RWPE1 (cell line): ENCODE measurements around the gene LRRC75B.
A peak's percentile ranks its signal among the peaks of the same experiment; 100 is the strongest.

Source experiments
- CTCF ChIA-PET: fragments of 350-600 bp; sonication (Branson Sonifier 250); formaldehyde crosslinking; extraction: SDS; loops from one replicate; lab custom pipeline; 2021; lab: Yijun Ruan, JAX
- POLR2A ChIA-PET: fragments of 400-600 bp; formaldehyde crosslinking; extraction: SDS; loops from one replicate; lab custom pipeline; 2020; ENCODE audit warnings: antibody characterized with exemption; ENCODE audit not compliant: low non-redundant PET; lab: Yijun Ruan, JAX
- DNase-seq: peaks from one replicate; pipeline ENCODE4 v3.0.0; 2012; ENCODE audit warnings: low spot score
- H3K27ac ChIP-seq: fragments of 450-650 bp; 2 replicates; pipeline ENCODE4 v1.5.1; 2017
- TF ChIP-seq, protein P1 (sequence below): fragments of 450-650 bp; conservative IDR thresholded peaks from 2 replicates; pipeline ENCODE4 v1.5.1; 2017; ENCODE audit warnings: low read depth, mild to moderate bottlenecking

The LRRC75B gene

DNA sequence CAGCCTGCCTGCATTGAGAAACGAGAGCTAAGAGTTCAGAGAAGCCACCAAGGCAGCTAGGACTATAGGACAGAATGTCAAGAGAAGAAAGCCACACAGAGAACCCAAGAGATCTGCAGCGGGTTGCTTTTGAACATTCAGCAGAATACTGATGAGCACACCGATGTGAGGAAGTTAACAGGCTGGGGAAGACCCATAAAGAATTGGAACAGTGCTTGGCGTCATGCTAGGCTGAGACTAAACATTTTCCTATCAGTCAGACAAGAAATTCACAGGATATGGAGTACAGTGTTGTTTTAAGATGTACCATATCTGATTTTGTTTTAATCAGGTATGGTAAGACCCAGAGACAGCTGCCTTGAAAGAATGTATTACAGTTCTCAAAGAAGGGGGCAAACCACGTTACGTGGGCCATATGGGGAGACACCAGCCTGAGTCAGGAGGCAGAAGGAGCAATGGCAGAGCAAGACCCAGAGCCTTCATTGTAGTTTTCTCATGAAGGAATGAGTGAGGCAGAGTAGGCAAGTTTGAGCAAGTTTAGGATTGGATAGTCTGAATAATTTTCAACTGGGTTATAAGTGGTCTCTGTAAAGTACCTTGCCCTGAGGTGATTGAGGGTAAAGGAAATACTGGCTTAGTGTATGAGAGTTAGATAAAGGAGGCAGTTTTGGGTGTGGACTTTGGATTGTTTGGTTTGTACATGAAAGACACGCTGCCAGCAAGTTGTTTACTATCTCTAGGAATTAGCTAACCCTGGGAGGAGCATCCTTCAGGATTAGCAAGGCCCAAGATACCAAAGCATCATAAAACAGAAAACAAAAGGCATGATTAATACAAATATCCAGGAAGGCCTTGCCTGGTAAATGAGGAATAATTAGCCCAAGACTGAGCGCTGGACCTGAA is 14.3 kb downstream of the LRRC75B start:
- ChIA-PET POLR2A (no interaction called here), CTCF (no interaction called here)
- TF ChIP-seq, protein P1, sequence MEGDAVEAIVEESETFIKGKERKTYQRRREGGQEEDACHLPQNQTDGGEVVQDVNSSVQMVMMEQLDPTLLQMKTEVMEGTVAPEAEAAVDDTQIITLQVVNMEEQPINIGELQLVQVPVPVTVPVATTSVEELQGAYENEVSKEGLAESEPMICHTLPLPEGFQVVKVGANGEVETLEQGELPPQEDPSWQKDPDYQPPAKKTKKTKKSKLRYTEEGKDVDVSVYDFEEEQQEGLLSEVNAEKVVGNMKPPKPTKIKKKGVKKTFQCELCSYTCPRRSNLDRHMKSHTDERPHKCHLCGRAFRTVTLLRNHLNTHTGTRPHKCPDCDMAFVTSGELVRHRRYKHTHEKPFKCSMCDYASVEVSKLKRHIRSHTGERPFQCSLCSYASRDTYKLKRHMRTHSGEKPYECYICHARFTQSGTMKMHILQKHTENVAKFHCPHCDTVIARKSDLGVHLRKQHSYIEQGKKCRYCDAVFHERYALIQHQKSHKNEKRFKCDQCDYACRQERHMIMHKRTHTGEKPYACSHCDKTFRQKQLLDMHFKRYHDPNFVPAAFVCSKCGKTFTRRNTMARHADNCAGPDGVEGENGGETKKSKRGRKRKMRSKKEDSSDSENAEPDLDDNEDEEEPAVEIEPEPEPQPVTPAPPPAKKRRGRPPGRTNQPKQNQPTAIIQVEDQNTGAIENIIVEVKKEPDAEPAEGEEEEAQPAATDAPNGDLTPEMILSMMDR, result no peak
- DNase-seq, result peak; percentile 55
- H3K27ac ChIP-seq, result peak overlapping the region; percentile 76

DNA sequence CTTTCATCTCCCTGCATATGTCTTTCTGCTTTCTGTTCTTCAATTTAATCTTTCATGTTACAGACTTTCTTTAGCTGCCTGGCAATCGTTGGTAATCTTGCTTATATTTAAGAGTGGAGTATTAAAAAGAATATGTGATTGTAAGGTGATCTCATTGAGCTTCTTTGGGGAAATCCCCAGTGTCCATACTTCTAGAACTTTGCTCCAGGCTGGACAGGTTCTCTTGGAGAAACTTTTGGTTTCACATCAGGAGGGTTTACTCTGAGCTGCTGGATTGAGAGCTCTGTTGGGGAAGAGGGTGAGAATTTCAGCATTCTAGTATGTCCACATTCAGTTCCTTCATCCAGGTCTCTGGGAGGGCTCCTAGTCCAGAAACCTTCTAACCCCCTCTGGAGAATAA is 16.1 kb downstream of the LRRC75B start:
- ChIA-PET POLR2A (no interaction called here), CTCF (no interaction called here)
- no peak overlapping the region for H3K27ac ChIP-seq
- TF ChIP-seq, protein P1, result no peak
- DNase-seq, result no peak

DNA sequence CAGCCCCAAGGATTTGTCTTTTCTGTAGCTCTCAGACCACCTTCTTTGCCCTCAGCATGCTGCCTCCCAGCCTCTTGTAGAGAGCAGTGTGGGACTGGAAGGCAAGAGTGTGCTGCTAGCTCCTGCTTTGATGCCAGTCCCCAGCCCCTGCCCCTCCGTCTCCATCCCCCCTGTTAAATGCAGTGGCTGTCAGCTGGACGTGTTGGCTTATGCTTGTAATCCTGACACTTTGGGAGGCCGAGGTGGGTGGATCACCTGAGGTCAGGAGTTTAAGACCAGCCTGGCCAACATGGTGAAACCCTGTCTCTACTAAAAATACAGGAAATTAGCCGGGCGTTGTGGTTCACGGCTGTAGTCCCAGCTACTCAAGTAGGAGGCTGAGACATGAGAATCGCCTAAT is 21.6 kb downstream of the LRRC75B start:
- no peak for DNase-seq
- POLR2A ChIA-PET, result no interaction called here
- CTCF ChIA-PET, result interaction anchor here (0.6 kb wide), 2 partner anchors 185 to 879 kb away, joined by 3 to 8 read pairs; no protein-coding TSS in a partner anchor
- TF ChIP-seq, protein P1, result no peak
- no peak overlapping the region for H3K27ac ChIP-seq

DNA sequence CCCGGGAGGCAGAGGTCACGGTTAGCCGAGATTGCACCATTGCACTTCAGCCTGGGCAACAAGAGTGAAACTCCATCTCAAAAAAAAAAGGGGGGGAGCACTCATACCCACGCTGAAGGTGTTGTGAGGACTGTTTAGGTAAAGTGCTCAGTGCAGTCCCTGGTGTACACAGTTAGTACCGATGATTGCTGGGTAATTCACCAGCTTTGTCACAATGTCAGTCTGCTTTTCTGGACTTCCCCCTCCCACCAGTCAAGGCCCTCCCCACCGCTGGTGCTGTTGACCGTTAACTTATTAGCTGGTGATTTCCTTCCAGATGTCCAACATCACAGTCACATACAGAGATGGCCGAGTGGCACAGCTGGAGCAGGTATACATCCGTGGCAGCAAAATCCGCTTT is 25.2 kb downstream of the LRRC75B start:
- TF ChIP-seq, protein P1, result no peak
- DNase-seq, result no peak
- ChIA-PET CTCF (interaction anchor here (0.6 kb wide), 1 partner anchor 327 kb away, joined by 4 read pairs; no protein-coding TSS in a partner anchor), POLR2A (no interaction called here)
- 0 out of 2 replicates have a peak overlapping the region, but pooled peaks have one; percentile 7 for H3K27ac ChIP-seq

DNA sequence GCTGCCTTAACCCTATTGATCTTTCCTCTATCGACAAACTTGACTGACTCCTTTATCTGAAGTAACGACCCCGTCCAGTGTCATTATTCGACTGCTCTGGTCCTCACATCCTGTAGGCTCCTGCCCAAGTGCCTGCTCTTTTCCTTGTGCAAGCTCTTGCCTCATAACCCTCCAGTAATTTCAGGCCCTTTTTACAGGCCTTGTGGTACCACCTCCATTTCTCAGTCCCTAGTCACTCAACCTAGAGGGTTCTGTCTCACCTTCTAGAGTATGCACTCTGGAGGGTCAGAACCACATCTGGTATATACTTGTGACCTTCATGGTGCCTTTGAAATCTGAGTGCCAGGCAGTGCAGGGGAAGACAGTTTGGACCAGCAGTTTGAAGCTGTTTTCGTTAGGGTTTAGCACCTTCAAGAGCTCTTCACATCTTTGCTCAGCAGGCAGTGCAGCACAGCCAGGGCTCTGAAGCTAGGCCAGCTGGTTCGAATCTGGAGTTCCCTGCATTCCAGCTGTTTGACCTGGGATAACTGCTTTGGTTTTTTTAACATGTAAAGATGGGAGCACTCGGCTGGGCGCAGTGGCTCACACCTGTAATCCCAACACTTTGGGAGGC is 25.9 kb downstream of the LRRC75B start:
- POLR2A ChIA-PET, result no interaction called here
- DNase-seq, result no peak

DNA sequence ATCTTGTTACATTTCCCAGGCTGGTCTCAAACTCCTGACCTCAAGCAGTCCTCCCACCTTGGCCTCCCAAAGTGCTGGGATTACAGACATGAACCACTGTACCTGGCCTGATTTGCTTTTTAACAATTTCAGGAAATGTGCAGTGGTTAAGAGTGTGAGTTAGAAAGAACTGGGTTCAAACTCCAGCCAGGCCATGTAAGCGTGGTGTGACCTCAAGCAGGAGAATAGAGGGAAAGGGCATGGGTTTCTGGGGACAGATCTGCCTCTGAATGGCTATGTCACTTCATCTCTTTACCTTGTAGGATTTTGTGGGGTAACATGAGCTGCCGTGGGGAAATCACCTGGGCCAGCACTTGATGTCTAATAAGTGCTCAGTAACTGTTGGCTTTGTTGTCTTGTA is 27.8 kb downstream of the LRRC75B start:
- no peak for DNase-seq
- ChIA-PET CTCF (no interaction called here), POLR2A (interaction anchor here (0.7 kb wide), 1 partner anchor 1695 kb away, joined by 8 read pairs; no protein-coding TSS in a partner anchor)
- peak overlapping the region; percentile 29 for H3K27ac ChIP-seq
- TF ChIP-seq, protein P1, result no peak

More for the DNA sequence above, 25.9 kb downstream of the LRRC75B start:
- TF ChIP-seq, protein P1, result no peak
- 0 out of 2 replicates have a peak overlapping the region, but pooled peaks have one; percentile 7 for H3K27ac ChIP-seq
- CTCF ChIA-PET, result no interaction called here
